Caco-2 (cell line): ENCODE results near the gene FAT1. TPM values are rescaled to one million over a fixed set of nuclear protein-coding genes. Genes with fewer than 3 reads are reported as not detected.
"Not testable (repeated sequence)": the region's sequence is repeated elsewhere in the genome, so short reads cannot be mapped to it uniquely, and the experiment has no call there.

ENCODE experiments used
- BruUV-seq: library from RNA; stranded (reverse); fragments of 400-500 nt; replicated peaks from 2 replicates; lab custom pipeline; 2021; lab: Mats Ljungman, UMichigan
- CTCF ChIA-PET: fragments of 300-600 bp; sonication (Branson Sonifier 250); formaldehyde crosslinking; loops from one replicate; lab custom pipeline; 2022; ENCODE audit warnings: antibody characterized with exemption; lab: Charles Lee
- POLR2A ChIA-PET: fragments of 300-600 bp; sonication (Branson Sonifier 250); formaldehyde crosslinking; loops from one replicate; lab custom pipeline; 2022; ENCODE audit warnings: antibody characterized with exemption; lab: Charles Lee
- DNase-seq, 2 experiments: peaks; one replicate each; pipeline versions ENCODE4 v3.0.0 to v3.0.0-alpha.2; 2020 to 2022
- H3K27me3 ChIP-seq: replicated peaks from 2 replicates; pipeline ENCODE4 v1.6.0; 2011; ENCODE audit warnings: low read length; ENCODE audit not compliant: control insufficient read depth, insufficient read depth
- H3K36me3 ChIP-seq: 2 replicates; pipeline ENCODE4 v1.5.1; 2011; ENCODE audit warnings: low read length; ENCODE audit not compliant: control insufficient read depth, insufficient read depth
- H3K4me1 ChIP-seq: fragments of 250-450 bp; sonication (Bioruptor Pico); 2 replicates; pipeline ENCODE4 v1.5.1; 2020; ENCODE audit warnings: mild to moderate bottlenecking
- H3K4me3 ChIP-seq: 2 replicates; pipeline ENCODE4 v1.5.1; 2011; ENCODE audit warnings: low read depth, mild to moderate bottlenecking, control low read depth, low read length
- H3K9me3 ChIP-seq: fragments of 250-450 bp; sonication (Bioruptor Pico); 2 replicates; pipeline ENCODE4 v1.5.1; 2020; ENCODE audit warnings: mild to moderate bottlenecking, moderate library complexity
- H3K27ac Mint-ChIP-seq: one replicate; pipeline ENCODE4 v1.8.0; 2022; ENCODE audit warnings: mixed read lengths; ENCODE audit not compliant: unreplicated experiment
- H3K27me3 Mint-ChIP-seq: one replicate; pipeline ENCODE4 v1.8.0; 2022; ENCODE audit warnings: mixed read lengths; ENCODE audit not compliant: insufficient read depth, unreplicated experiment
- H3K36me3 Mint-ChIP-seq: one replicate; pipeline ENCODE4 v1.8.0; 2022; ENCODE audit warnings: mild to moderate bottlenecking, mixed read lengths; ENCODE audit not compliant: insufficient read depth, unreplicated experiment
- H3K4me1 Mint-ChIP-seq: one replicate; pipeline ENCODE4 v1.8.0; 2022; ENCODE audit warnings: low read depth, mixed read lengths; ENCODE audit not compliant: unreplicated experiment
- H3K4me3 Mint-ChIP-seq: one replicate; pipeline ENCODE4 v1.8.0; 2022; ENCODE audit warnings: mild to moderate bottlenecking, moderate library complexity, mixed read lengths; ENCODE audit not compliant: unreplicated experiment
- H3K9me3 Mint-ChIP-seq: one replicate; pipeline ENCODE4 v1.8.0; 2022; ENCODE audit warnings: mixed read lengths; ENCODE audit not compliant: unreplicated experiment
- CTCF ChIP-seq, 2 experiments: fragments of 200-600 bp in 1 of 2; IDR thresholded peaks; 1 replicate in 1 of 2; 2 replicates in 1 of 2; pipeline versions ENCODE4 v1.5.1 to v1.8.0; 2011 to 2022; ENCODE audit warnings: antibody characterized with exemption in 1 of 2, control low read depth in 1 of 2, inconsistent platforms in 1 of 2, low read depth in 1 of 2, low read length in 1 of 2, mild to moderate bottlenecking in 1 of 2, moderate library complexity in 1 of 2; ENCODE audit not compliant: insufficient read depth in 1 of 2, severe bottlenecking in 1 of 2, unreplicated experiment in 1 of 2
- intact Hi-C: fragments of 100-400 bp; cut with micrococcal nuclease; formaldehyde crosslinking; loops from one replicate; pipeline ENCODE4 v1.10.0; 2022; ENCODE audit not compliant: unreplicated experiment
- total RNA-seq: library from RNA; stranded (reverse); gene quantifications from 2 replicates; pipeline ENCODE4 v1.2.3, GENCODE V29; 2022

The FAT1 gene
- total RNA-seq, 1 experiment from 2014 or later: 135 TPM

GRCh38 chr4:186666252-186666651 is 57.4 kb downstream of the FAT1 start:
- H3K27me3 Mint-ChIP-seq: no peaks in the 10 kb centered on the region
- H3K36me3 ChIP-seq: no peaks in the 10 kb centered on the region
- no TSS peak for BruUV-seq
- no peaks in the 10 kb centered on the region for H3K27me3 ChIP-seq
- peaks cover 7% of the 10 kb centered on the region for H3K36me3 Mint-ChIP-seq
- CTCF ChIA-PET: interaction anchor here (0.6 kb wide), 1 partner anchor 27 kb away, joined by 3 read pairs; no protein-coding TSS in a partner anchor
- H3K9me3 ChIP-seq: no peaks in the 10 kb centered on the region
- peaks cover 9% of the 10 kb centered on the region for H3K4me1 Mint-ChIP-seq
- DNase-seq: no peak
- H3K9me3 Mint-ChIP-seq: no peaks in the 10 kb centered on the region
- TF ChIP-seq CTCF (IDR thresholded peaks at IDR 0.05; ENCODE audit: insufficient read depth in 1 of 2, low read depth in 1 of 2, low read length in 1 of 2, severe bottlenecking in 1 of 2, unreplicated experiment in 1 of 2): no peak
- peaks cover 15% of the 10 kb centered on the region; the same call in 1 of the 2 replicates for H3K4me1 ChIP-seq
- POLR2A ChIA-PET: no interaction called here
- no peak overlapping the region for H3K27ac Mint-ChIP-seq
- intact Hi-C loops: no loop called here
- no peak overlapping the region for H3K4me3 ChIP-seq
- H3K4me3 Mint-ChIP-seq: no peak overlapping the region

- ChIA-PET POLR2A (no interaction called here), CTCF (no interaction called here)
- no peak for TF ChIP-seq CTCF (IDR thresholded peaks at IDR 0.05; ENCODE audit: insufficient read depth in 1 of 2, low read depth in 1 of 2, low read length in 1 of 2, severe bottlenecking in 1 of 2, unreplicated experiment in 1 of 2)
- Mint-ChIP-seq H3K4me3 (no peak overlapping the region), H3K27ac (no peak overlapping the region), H3K36me3 (peaks cover 12% of the 10 kb centered on the region), H3K27me3 (no peaks in the 10 kb centered on the region), H3K9me3 (no peaks in the 10 kb centered on the region), H3K4me1 (peaks cover 14% of the 10 kb centered on the region)
- Histone ChIP-seq H3K27me3 (no peaks in the 10 kb centered on the region), H3K36me3 (no peaks in the 10 kb centered on the region), H3K4me1 (peaks cover 9% of the 10 kb centered on the region; the same call in 1 of the 2 replicates), H3K9me3 (no peaks in the 10 kb centered on the region), H3K4me3 (no peak overlapping the region)
- BruUV-seq: no TSS peak
- intact Hi-C loops: no loop called here
- no peak for DNase-seq
These were observed 63.3 kb downstream of the FAT1 start for GRCh38 chr4:186660403-186660802.

GRCh38 chr4:186659935-186660334 is 63.7 kb downstream of the FAT1 start:
- no peak for DNase-seq
- Histone ChIP-seq H3K36me3 (no peaks in the 10 kb centered on the region), H3K27me3 (no peaks in the 10 kb centered on the region), H3K4me1 (peaks cover 9% of the 10 kb centered on the region; the same call in 1 of the 2 replicates), H3K4me3 (no peak overlapping the region), H3K9me3 (no peaks in the 10 kb centered on the region)
- Mint-ChIP-seq H3K27ac (no peak overlapping the region), H3K27me3 (no peaks in the 10 kb centered on the region), H3K4me1 (peaks cover 14% of the 10 kb centered on the region), H3K9me3 (no peaks in the 10 kb centered on the region), H3K4me3 (no peak overlapping the region), H3K36me3 (peaks cover 12% of the 10 kb centered on the region)
- intact Hi-C loops: no loop called here
- no TSS peak for BruUV-seq
- CTCF ChIA-PET: no interaction called here
- no peak for TF ChIP-seq CTCF (IDR thresholded peaks at IDR 0.05; ENCODE audit: insufficient read depth in 1 of 2, low read depth in 1 of 2, low read length in 1 of 2, severe bottlenecking in 1 of 2, unreplicated experiment in 1 of 2)
- POLR2A ChIA-PET: no interaction called here

- H3K4me3 Mint-ChIP-seq, H3K9me3 Mint-ChIP-seq, H3K27me3 Mint-ChIP-seq, H3K9me3 ChIP-seq, intact Hi-C loops, DNase-seq, H3K36me3 ChIP-seq, H3K4me3 ChIP-seq, BruUV-seq, H3K27ac Mint-ChIP-seq, POLR2A ChIA-PET, H3K4me1 ChIP-seq, CTCF ChIA-PET, H3K27me3 ChIP-seq: not testable (repeated sequence)
- H3K36me3 Mint-ChIP-seq: peaks cover 14% of the 10 kb centered on the region
- H3K4me1 Mint-ChIP-seq: peaks cover 14% of the 10 kb centered on the region
These were observed 64.2 kb downstream of the FAT1 start for GRCh38 chr4:186659456-186659855.
